Keratinocyte (primary cell): ENCODE measurements around the gene GP5.

ENCODE experiments used
- EZH2 ChIP-seq: IDR thresholded peaks from one replicate; pipeline ENCODE4 v1.6.1; 2012; ENCODE audit warnings: inconsistent platforms, mild to moderate bottlenecking, low read length, moderate library complexity
- TF ChIP-seq, protein P1 (sequence below), 3 experiments: IDR thresholded peaks in 1 of 3; conservative IDR thresholded peaks in 1 of 3; optimal IDR thresholded peaks in 1 of 3; 2 replicates in 2 of 3; 3 replicates in 1 of 3; pipeline versions ENCODE3 to v1.5.1; 2011; ENCODE audit warnings: low read length in 3 of 3, mild to moderate bottlenecking in 3 of 3, moderate library complexity in 2 of 3, control low read depth in 1 of 3, inconsistent platforms in 1 of 3; ENCODE audit not compliant: insufficient read depth in 2 of 3; ENCODE audit errors: extremely low read depth in 1 of 3

DNA sequence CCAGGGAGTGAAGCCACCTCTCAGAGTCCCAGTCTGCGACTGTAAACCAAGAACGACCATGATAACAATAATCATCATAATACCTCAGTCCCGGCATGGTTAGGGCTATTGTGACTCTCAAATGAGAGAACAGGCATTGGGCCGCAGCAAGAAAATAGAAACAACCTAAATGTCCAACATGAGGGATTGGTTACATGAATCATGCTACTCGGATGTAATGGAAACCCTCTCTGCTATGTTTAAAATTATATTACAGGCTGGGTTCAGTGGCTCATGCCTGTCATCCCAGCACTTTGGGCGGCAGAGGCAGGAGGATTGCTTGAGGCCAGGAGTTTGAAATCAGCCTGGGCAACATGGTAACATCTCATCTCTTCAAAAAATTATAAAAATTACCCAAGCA lies 50.7 kb downstream of the GP5 start:
- TF ChIP-seq, protein P1, sequence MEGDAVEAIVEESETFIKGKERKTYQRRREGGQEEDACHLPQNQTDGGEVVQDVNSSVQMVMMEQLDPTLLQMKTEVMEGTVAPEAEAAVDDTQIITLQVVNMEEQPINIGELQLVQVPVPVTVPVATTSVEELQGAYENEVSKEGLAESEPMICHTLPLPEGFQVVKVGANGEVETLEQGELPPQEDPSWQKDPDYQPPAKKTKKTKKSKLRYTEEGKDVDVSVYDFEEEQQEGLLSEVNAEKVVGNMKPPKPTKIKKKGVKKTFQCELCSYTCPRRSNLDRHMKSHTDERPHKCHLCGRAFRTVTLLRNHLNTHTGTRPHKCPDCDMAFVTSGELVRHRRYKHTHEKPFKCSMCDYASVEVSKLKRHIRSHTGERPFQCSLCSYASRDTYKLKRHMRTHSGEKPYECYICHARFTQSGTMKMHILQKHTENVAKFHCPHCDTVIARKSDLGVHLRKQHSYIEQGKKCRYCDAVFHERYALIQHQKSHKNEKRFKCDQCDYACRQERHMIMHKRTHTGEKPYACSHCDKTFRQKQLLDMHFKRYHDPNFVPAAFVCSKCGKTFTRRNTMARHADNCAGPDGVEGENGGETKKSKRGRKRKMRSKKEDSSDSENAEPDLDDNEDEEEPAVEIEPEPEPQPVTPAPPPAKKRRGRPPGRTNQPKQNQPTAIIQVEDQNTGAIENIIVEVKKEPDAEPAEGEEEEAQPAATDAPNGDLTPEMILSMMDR (optimal IDR thresholded peaks at IDR 0.05 in 1 of 3, IDR thresholded peaks at IDR 0.05 in 1 of 3, conservative IDR thresholded peaks at IDR 0.05 in 1 of 3; ENCODE audit: extremely low read depth in 1 of 3, insufficient read depth in 2 of 3, low read length in 3 of 3), result no peak
- TF ChIP-seq EZH2, result no peak
